ENCODE results near the gene COTL1.

The COTL1 gene

DNA sequence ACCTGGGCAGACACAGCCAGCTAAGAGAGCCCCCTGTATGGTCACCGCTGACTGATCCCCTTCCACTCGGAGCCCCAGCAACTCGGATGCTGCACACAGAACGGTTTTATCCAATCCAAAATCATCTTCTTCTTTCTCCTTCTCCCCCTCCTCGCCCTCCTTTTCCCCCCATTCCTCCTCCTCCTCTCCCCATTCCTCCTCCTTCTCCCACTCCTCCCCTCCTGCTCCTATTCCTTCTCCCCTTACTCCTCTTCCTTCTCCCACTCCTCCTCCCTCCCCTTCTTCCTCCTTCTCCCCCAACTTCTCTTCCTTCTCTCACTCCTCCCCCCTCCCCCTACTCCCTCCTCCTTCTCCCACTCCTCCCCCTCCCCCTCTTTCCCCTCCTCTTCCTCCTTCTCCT is 83.1 kb downstream of the COTL1 start:
- WGBS, result 93% methylated on average over 5 of the region's 5 CpGs
- no peaks in the 10 kb centered on the region for H3K79me1 ChIP-seq (replicated peaks; ENCODE audit: low read length, poor library complexity, severe bottlenecking)

DNA sequence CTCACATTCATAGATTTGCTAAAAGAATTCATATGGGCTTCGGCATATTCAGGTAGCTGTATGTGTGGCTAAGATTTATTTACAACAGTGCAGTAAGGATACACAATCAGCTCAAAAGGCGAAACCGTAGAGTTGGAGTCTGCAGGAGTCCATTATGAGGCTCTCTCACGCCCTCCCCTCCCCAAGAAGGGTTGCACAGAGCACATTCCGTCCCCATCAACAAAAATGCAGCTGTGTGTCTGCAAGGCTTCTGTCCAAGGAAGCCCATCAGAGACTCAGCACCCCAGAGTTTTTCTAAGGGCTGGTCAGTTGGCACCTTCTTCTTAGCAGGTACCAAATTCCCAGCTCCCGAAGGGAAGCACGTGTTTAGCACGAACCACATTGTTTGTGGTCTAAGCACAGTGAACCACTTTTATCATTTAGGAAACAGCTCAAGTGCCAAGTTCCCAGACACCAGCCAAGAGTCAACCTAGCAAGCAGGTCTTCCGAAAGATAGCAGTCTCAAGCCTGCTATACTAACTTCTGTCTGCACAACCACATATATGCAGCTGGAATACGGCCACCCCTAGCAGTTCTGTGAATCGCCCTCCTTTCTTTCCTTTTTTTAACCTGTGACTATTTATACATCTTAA is 84.9 kb downstream of the COTL1 start:
- Histone ChIP-seq H3K4ac (ENCODE audit: low read depth in 1 of 2, low read length in 2 of 2) (peak overlapping the region; percentile 71 to 76), H2AK5ac (ENCODE audit: low read length, severe bottlenecking) (peak overlapping the region; percentile 91), H2AFZ (ENCODE audit: low read depth, low read length) (no peak overlapping the region), H3K4me2 (ENCODE audit: low read length, poor library complexity, severe bottlenecking) (no peak overlapping the region), H4K91ac (ENCODE audit: low read length) (peak overlapping the region; percentile 76), H2BK15ac (ENCODE audit: low read depth, poor library complexity, severe bottlenecking) (no peak overlapping the region), H2BK120ac (ENCODE audit: low read depth, low read length) (peak overlapping the region; percentile 65), H3K36me3 (ENCODE audit: control insufficient read depth in 1 of 2, insufficient read depth in 2 of 2, low read depth in 1 of 2, low read length in 2 of 2) (no peaks in the 10 kb centered on the region), H2BK5ac (ENCODE audit: low read depth, low read length, poor library complexity, severe bottlenecking) (peak overlapping the region; percentile 78), H3K4me1 (ENCODE audit: control insufficient read depth, insufficient read depth, low read depth, low read length) (peaks cover 23% of the 10 kb centered on the region), H3K23ac (ENCODE audit: low read length in 2 of 2) (no peak overlapping the region), H3K4me3 (ENCODE audit: insufficient read depth in 1 of 2, low read depth in 1 of 2, low read length in 2 of 2) (no peak overlapping the region), H3K18ac (ENCODE audit: low read depth in 1 of 2, low read length in 2 of 2) (peak overlapping the region; percentile 75 to 77), H3K9me3 (ENCODE audit: control insufficient read depth, low read length) (peaks cover 4% of the 10 kb centered on the region), H3K27me3 (ENCODE audit: control insufficient read depth in 1 of 2, insufficient read depth in 1 of 2, low read length in 2 of 2) (no peaks in the 10 kb centered on the region), H3K9ac (ENCODE audit: low read length) (peak overlapping the region; percentile 49), H3K27ac (ENCODE audit: low read length, poor library complexity, severe bottlenecking) (peak overlapping the region; percentile 94), H2BK12ac (ENCODE audit: low read length in 2 of 2) (peak overlapping the region; percentile 14 to 83), H3K79me1 (replicated peaks; ENCODE audit: low read length, poor library complexity, severe bottlenecking) (no peaks in the 10 kb centered on the region), H3K14ac (ENCODE audit: low read length in 2 of 2) (no peak overlapping the region), H4K8ac (ENCODE audit: low read length) (peak overlapping the region; percentile 57)
- 57% methylated on average over 11 of the region's 11 CpGs for WGBS
- peak; percentile 29 for DNase-seq

More for the DNA sequence above, 83.1 kb downstream of the COTL1 start:
- H3K4me3 ChIP-seq (ENCODE audit: insufficient read depth in 1 of 2, low read depth in 1 of 2, low read length in 2 of 2), result no peak overlapping the region
- H3K36me3 ChIP-seq (ENCODE audit: control insufficient read depth in 1 of 2, insufficient read depth in 2 of 2, low read depth in 1 of 2, low read length in 2 of 2), result no peaks in the 10 kb centered on the region
- H4K91ac ChIP-seq (ENCODE audit: low read length), result peak overlapping the region; percentile 83
- DNase-seq, result no peak
- no peak overlapping the region for H3K4me2 ChIP-seq (ENCODE audit: low read length, poor library complexity, severe bottlenecking)
- H2AK5ac ChIP-seq (ENCODE audit: low read length, severe bottlenecking), result peak overlapping the region; percentile 88
- H3K4me1 ChIP-seq (ENCODE audit: control insufficient read depth, insufficient read depth, low read depth, low read length), result peaks cover 25% of the 10 kb centered on the region
- H3K18ac ChIP-seq (ENCODE audit: low read depth in 1 of 2, low read length in 2 of 2), result peak overlapping the region; percentile 26 to 54
- H3K4ac ChIP-seq (ENCODE audit: low read depth in 1 of 2, low read length in 2 of 2), result peak overlapping the region in 1 of 2 experiments; percentile 79
- no peak overlapping the region for H2BK5ac ChIP-seq (ENCODE audit: low read depth, low read length, poor library complexity, severe bottlenecking)
- no peak overlapping the region for H3K9ac ChIP-seq (ENCODE audit: low read length)
- H3K9me3 ChIP-seq (ENCODE audit: control insufficient read depth, low read length), result no peaks in the 10 kb centered on the region
- no peak overlapping the region for H2BK120ac ChIP-seq (ENCODE audit: low read depth, low read length)
- peak overlapping the region; percentile 40 to 65 for H2BK12ac ChIP-seq (ENCODE audit: low read length in 2 of 2)
- H3K23ac ChIP-seq (ENCODE audit: low read length in 2 of 2), result no peak overlapping the region
- no peaks in the 10 kb centered on the region for H3K27me3 ChIP-seq (ENCODE audit: control insufficient read depth in 1 of 2, insufficient read depth in 1 of 2, low read length in 2 of 2)
- H4K8ac ChIP-seq (ENCODE audit: low read length), result peak overlapping the region; percentile 45
- H3K27ac ChIP-seq (ENCODE audit: low read length, poor library complexity, severe bottlenecking), result no peak overlapping the region
- H2BK15ac ChIP-seq (ENCODE audit: low read depth, poor library complexity, severe bottlenecking), result no peak overlapping the region
- H2AFZ ChIP-seq (ENCODE audit: low read depth, low read length), result no peak overlapping the region
- H3K14ac ChIP-seq (ENCODE audit: low read length in 2 of 2), result no peak overlapping the region

- peaks cover 4% of the 10 kb centered on the region for H3K9me3 ChIP-seq (ENCODE audit: control insufficient read depth, low read length)
- peak overlapping the region in 1 of 2 experiments; percentile 50 for H3K18ac ChIP-seq (ENCODE audit: low read depth in 1 of 2, low read length in 2 of 2)
- WGBS, result 0% methylated on average over 10 of the region's 10 CpGs
- H3K9ac ChIP-seq (ENCODE audit: low read length), result peak overlapping the region; percentile 49
- no peak overlapping the region for H4K8ac ChIP-seq (ENCODE audit: low read length)
- no peaks in the 10 kb centered on the region for H3K79me1 ChIP-seq (replicated peaks; ENCODE audit: low read length, poor library complexity, severe bottlenecking)
- H2AK5ac ChIP-seq (ENCODE audit: low read length, severe bottlenecking), result no peak overlapping the region
- no peaks in the 10 kb centered on the region for H3K27me3 ChIP-seq (ENCODE audit: control insufficient read depth in 1 of 2, insufficient read depth in 1 of 2, low read length in 2 of 2)
- H3K14ac ChIP-seq (ENCODE audit: low read length in 2 of 2), result no peak overlapping the region
- no peaks in the 10 kb centered on the region for H3K36me3 ChIP-seq (ENCODE audit: control insufficient read depth in 1 of 2, insufficient read depth in 2 of 2, low read depth in 1 of 2, low read length in 2 of 2)
- H3K23ac ChIP-seq (ENCODE audit: low read length in 2 of 2), result no peak overlapping the region
- H3K27ac ChIP-seq (ENCODE audit: low read length, poor library complexity, severe bottlenecking), result peak overlapping the region; percentile 94
- H3K4me1 ChIP-seq (ENCODE audit: control insufficient read depth, insufficient read depth, low read depth, low read length), result peaks cover 19% of the 10 kb centered on the region
- H2BK12ac ChIP-seq (ENCODE audit: low read length in 2 of 2), result no peak overlapping the region
- H3K4me2 ChIP-seq (ENCODE audit: low read length, poor library complexity, severe bottlenecking), result no peak overlapping the region
- H4K91ac ChIP-seq (ENCODE audit: low read length), result no peak overlapping the region
- DNase-seq, result peak; percentile 94
- H2BK120ac ChIP-seq (ENCODE audit: low read depth, low read length), result peak overlapping the region; percentile 65
- H2BK5ac ChIP-seq (ENCODE audit: low read depth, low read length, poor library complexity, severe bottlenecking), result peak overlapping the region; percentile 78
- H3K4ac ChIP-seq (ENCODE audit: low read depth in 1 of 2, low read length in 2 of 2), result peak overlapping the region in 1 of 2 experiments; percentile 76
- H3K4me3 ChIP-seq (ENCODE audit: insufficient read depth in 1 of 2, low read depth in 1 of 2, low read length in 2 of 2), result peak overlapping the region in 1 of 2 experiments; percentile 20
- H2BK15ac ChIP-seq (ENCODE audit: low read depth, poor library complexity, severe bottlenecking), result no peak overlapping the region
- H2AFZ ChIP-seq (ENCODE audit: low read depth, low read length), result no peak overlapping the region
Observed at GRCh38 chr16:84532291-84532724, 85.6 kb downstream of the COTL1 start.

DNA sequence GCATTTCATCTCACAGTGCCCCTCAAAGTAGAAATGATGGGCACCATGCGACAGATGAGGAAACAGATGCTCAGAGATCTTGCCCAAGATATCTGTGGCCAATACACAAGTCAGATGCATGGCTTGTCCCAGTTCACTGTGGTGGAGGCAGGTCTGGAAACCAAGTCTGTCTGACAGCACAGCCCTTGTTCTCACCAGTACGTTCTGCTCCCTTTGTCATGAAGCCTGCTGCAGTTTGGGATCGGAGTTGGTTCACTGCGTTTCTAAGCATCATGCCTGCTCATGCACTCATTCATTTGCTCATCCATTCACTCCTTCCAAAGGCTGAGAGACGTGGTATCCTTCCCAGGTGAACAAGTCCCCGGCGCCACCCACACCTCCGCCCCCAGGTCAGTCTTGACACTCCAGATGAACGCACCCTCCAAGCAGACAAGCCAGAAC is 86.2 kb downstream of the COTL1 start:
- H3K14ac ChIP-seq (ENCODE audit: low read length in 2 of 2), result peak overlapping the region in 1 of 2 experiments; percentile 61
- WGBS, result 77% methylated on average over 8 of the region's 9 CpGs
- peak overlapping the region; percentile 84 to 85 for H3K18ac ChIP-seq (ENCODE audit: low read depth in 1 of 2, low read length in 2 of 2)

More for the DNA sequence above, 86.2 kb downstream of the COTL1 start:
- Histone ChIP-seq H3K4me1 (ENCODE audit: control insufficient read depth, insufficient read depth, low read depth, low read length) (peaks cover 16% of the 10 kb centered on the region), H3K79me1 (replicated peaks; ENCODE audit: low read length, poor library complexity, severe bottlenecking) (no peaks in the 10 kb centered on the region), H2BK5ac (ENCODE audit: low read depth, low read length, poor library complexity, severe bottlenecking) (no peak overlapping the region), H2BK120ac (ENCODE audit: low read depth, low read length) (peak overlapping the region; percentile 39), H2AFZ (ENCODE audit: low read depth, low read length) (no peak overlapping the region), H4K91ac (ENCODE audit: low read length) (peak overlapping the region; percentile 77), H3K27ac (ENCODE audit: low read length, poor library complexity, severe bottlenecking) (peak overlapping the region; percentile 94), H4K8ac (ENCODE audit: low read length) (peak overlapping the region; percentile 24), H3K9me3 (ENCODE audit: control insufficient read depth, low read length) (peaks cover 4% of the 10 kb centered on the region), H3K4me3 (ENCODE audit: insufficient read depth in 1 of 2, low read depth in 1 of 2, low read length in 2 of 2) (peak overlapping the region in 1 of 2 experiments; percentile 20), H3K27me3 (ENCODE audit: control insufficient read depth in 1 of 2, insufficient read depth in 1 of 2, low read length in 2 of 2) (no peaks in the 10 kb centered on the region), H3K4me2 (ENCODE audit: low read length, poor library complexity, severe bottlenecking) (no peak overlapping the region), H3K36me3 (ENCODE audit: control insufficient read depth in 1 of 2, insufficient read depth in 2 of 2, low read depth in 1 of 2, low read length in 2 of 2) (no peaks in the 10 kb centered on the region), H3K23ac (ENCODE audit: low read length in 2 of 2) (no peak overlapping the region), H2BK12ac (ENCODE audit: low read length in 2 of 2) (peak overlapping the region; percentile 75 to 90), H2BK15ac (ENCODE audit: low read depth, poor library complexity, severe bottlenecking) (peak overlapping the region; percentile 73), H3K4ac (ENCODE audit: low read depth in 1 of 2, low read length in 2 of 2) (peak overlapping the region; percentile 12 to 68), H3K9ac (ENCODE audit: low read length) (peak overlapping the region; percentile 46), H2AK5ac (ENCODE audit: low read length, severe bottlenecking) (peak overlapping the region; percentile 21)
- DNase-seq, result no peak

All from mesenchymal stem cell (in vitro differentiated cells and primary cell).